ENCODE results near the gene NRG4.

Gene NRG4

GRCh38 chr15:75891895-75892294, 120.3 kb downstream of the NRG4 start:
- no peak overlapping the region for H3K4me3 ChIP-seq (ENCODE audit: low read length)
- no peak for DNase-seq (ENCODE audit: low read depth, low spot score)
